Measurements from ENCODE around the gene STAP2.

The STAP2 gene

GRCh38 chr19:4371247-4372164 is 32.9 kb upstream of the STAP2 start:
- DNase-seq (ENCODE audit: low spot score): no peak
- FAIRE-seq: no peak

DNA sequence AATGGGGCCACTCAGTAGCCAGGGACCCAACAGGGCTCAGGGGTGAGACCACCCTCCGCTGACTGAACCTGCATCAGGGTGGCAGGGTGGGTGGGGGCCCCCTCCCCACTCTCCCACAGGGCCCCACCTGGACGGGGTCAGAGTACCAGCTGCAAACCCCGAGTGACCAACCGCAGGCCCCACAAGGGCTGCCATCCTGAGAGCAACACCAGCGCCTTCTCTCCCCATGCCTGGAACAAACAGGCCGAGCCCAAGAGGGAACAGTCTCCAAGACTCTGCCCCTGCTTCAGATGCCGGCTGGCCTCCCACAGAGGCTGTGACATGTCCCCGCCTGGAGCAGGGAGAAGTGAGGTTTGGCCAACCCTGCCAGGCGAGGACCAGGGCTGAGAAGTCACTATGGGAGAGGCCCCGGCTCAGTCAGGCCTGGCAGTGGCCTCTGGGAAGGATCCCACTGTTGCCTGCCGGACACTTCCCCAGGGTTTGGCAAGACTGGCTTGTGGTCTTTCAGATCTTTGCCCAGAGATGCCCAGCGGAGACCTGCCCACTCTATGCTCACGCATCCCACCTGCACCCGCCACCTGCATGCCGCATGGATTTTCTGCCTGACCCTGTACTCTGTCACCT is 31.9 kb upstream of the STAP2 start:
- FAIRE-seq (no peak), DNase-seq (ENCODE audit: low spot score) (no peak)

DNA sequence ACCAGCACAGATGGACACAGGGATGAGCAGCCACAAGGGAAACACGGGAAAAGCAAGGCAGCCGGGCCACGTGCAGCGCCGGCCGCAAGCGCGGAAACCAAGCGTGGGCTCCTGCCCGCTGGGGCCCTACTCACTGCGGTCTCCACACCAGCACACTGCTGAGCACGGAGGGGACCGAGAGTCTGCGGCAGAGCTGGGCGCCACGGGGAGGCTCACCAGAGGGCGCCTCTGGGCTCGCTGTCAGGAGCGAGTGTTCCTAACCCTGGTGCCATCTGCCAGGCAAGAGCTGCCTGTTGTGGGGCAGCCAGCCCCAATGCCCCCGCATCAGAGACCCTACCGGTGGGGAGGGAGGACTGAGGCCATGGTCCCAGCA is 31.2 kb upstream of the STAP2 start:
- FAIRE-seq: no peak

DNA sequence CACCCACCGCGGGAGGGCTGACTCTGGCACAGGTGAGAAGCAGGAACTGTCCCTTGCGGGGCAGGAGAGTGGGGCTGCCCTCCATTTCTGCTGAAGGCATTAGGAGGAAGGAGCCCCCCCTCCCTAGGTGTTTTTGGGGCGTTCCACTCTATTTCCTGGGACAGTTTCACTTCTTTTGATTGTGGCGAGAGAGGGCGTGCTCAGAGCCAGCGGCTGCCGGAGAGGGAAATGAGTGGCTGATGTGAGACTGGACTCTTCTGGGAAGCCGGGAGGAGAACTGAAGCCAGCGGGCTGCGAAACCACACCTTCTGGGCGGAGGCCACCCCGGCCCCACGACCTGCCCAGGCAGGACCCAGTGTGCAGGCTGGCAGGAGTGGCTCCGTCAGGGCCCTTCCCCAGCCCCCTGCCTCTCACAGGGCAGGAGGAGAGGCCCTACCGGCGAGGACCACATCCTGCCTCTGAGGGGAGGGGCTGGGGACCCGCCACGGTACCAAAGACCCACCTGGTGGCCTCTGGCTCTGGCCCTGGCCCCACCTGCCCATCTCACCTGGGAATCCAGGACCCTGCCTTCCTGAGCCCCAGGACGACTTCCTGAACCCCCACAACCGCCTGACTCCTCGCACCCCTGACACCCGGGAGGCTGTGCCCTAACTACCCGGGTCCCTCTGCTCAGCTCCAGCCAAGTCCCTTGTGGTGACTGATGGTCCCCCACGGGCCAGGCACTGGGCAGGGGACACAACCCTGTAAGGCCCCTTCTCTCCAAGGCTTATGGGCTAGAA is 30.7 kb upstream of the STAP2 start:
- DNase-seq (ENCODE audit: low spot score): peak; percentile 75
- FAIRE-seq: peak; percentile 82

More for the DNA sequence above, 31.2 kb upstream of the STAP2 start:
- DNase-seq (ENCODE audit: low spot score): peak; percentile 64

DNA sequence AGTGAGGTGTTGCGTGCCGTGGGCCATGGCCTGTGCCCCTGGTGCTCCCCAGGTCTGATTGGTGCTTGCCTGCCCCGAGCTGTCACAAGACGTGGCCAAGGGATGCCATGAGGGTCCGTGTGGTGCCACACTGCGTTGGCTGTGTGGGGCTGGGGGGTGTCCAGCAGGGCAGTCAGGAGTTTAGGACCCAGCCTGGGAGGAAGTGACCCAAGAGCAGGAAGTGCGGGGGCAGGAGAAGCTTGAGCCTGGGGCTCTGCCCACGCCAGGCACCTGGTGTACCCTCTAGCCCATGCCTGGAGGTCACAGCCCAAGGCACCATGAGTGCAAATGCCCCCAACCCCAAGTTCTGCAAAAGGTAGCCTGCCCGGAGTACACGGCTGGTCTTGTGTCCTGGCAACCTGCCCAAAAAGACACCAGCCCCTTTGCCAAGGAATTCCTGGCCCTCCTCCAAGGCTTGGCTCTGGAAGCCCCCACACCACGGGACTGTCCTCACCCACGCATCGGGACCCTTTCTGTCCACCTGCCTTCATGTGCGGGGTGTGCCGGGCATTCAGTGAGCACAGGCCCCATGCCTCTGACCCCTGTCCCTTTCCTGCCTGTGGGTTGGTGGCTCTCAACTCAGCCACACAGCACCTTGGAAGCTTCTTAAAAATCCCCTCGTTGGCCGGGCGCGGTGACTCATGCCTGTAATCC is 29.6 kb upstream of the STAP2 start:
- FAIRE-seq (no peak), DNase-seq (ENCODE audit: low spot score) (no peak)

- DNase-seq (ENCODE audit: low spot score) (no peak), FAIRE-seq (no peak)
Observed at GRCh38 chr19:4367781-4368127, 29.1 kb upstream of the STAP2 start.

DNA sequence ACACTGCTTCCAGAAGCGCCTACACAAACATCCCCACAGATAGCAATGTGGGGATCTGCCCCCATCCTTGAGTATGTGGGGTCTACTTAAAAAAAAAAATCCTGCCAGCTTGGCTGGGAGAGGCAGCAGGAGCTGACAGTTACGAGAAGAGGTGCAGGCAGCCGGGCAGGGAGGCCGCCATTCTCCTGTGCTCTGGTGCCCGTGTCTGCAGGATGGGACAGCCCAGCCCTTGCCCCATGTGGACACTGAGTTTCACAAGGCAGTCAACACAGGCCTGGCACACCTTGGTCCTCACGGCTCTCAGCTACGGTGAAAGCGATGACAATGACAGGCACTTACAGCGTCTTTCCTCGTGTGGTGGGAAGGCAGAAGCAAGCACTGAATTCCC is 28.7 kb upstream of the STAP2 start:
- no peak for FAIRE-seq
- no peak for DNase-seq (ENCODE audit: low spot score)

- FAIRE-seq (no peak), DNase-seq (ENCODE audit: low spot score) (no peak)
Observed at GRCh38 chr19:4366666-4367335, 28.2 kb upstream of the STAP2 start.

- DNase-seq (ENCODE audit: low spot score) (no peak), FAIRE-seq (no peak)
Observed at GRCh38 chr19:4365791-4366665, 27.4 kb upstream of the STAP2 start.

DNA sequence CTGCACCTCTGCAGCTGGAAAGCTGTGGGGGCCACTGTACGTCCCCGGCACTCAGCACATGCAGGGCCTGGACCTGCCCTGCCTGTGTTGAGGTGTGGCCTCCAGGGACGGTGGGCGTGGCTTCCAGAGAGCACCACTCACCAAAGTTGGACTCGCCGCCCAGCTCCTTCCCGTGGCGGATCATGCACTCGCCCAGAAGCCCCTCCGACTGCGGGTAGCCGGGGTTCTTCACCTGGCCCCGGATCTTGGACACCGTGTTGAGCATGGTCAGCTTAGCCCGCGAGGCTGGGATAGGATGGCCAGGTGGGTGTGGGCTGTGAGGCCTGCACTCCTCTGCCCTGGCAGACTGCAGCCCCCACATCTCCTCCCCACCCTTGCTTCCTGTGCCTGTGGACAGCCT is 26.7 kb upstream of the STAP2 start:
- DNase-seq (ENCODE audit: low spot score): no peak
- FAIRE-seq: no peak

DNA sequence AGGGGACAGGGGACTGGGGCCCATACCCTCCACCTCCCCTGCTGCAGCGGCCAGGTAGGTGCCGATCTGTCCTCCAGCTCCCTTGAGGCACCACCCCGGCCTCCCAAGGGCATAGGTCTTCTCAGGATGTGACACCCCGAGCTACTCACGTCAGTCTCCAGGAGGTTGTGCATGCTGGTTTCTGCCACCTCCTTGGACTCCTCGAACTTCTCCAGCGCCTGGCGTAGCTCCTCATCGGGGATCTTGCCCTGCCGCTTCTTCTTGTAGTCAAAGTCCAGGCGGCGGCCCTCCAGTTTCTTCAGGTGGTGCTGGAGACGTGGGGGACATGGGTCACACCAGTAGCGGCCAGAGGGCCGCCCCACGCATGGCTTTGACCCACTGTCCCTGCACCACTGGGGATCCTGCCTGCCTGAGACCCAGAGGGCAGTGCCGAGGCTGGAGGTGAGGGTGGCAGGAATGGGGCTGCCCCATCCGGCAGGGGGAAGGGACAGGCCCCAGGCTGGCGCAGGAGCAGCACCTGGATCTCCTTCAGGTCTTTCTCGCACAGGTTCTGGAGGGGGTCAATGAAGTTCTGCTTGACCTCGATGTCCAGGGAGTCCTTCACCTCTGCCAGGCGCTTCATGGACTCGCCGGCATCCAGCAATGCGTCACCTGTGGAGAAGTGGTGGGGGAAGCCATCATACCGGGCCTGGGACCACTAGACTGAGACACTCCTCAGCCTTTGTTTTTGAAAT is 25.1 kb upstream of the STAP2 start:
- DNase-seq (ENCODE audit: low spot score) (no peak), FAIRE-seq (no peak)

DNA sequence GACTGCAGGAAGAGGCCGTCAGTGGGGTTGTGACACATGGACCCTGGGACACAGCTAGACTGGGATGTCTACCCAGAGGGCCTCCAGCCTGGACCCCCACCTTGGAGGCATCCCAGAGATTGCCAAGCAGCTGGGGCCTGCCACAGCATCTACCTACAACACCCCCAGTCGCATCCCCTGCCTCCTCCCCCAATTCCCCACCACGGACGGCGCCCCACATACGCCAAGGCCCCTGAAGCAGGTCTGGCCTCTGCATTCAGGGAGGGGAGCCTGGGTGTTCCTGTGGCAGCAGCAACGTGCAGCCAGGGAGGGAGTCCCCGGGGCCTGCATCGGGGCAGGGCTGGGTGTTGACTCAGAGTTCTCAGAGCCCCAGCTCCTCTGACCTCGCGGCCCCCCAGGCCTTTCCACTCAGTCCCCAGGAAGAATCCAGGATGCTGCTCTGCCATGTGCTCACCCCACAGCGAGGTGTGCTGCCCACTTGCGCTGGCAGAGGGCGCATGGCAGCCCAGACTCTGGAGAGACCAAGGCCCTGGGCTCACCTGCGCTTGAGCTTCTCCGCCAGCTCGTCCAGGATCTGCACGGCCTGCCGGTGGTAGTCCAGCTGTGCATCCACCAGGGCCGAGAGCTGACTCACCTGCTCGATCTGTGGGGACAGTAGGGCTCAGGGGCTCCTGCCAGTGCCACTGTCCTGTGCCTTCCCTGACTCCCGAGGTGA is 24.4 kb upstream of the STAP2 start:
- DNase-seq (ENCODE audit: low spot score) (peak; percentile 8), FAIRE-seq (no peak)

- DNase-seq (ENCODE audit: low spot score) (no peak), FAIRE-seq (no peak)
Observed at GRCh38 chr19:4362101-4362828, 23.6 kb upstream of the STAP2 start.

- DNase-seq (ENCODE audit: low spot score) (no peak), FAIRE-seq (no peak)
Observed at GRCh38 chr19:4361152-4362046, 22.8 kb upstream of the STAP2 start.

DNA sequence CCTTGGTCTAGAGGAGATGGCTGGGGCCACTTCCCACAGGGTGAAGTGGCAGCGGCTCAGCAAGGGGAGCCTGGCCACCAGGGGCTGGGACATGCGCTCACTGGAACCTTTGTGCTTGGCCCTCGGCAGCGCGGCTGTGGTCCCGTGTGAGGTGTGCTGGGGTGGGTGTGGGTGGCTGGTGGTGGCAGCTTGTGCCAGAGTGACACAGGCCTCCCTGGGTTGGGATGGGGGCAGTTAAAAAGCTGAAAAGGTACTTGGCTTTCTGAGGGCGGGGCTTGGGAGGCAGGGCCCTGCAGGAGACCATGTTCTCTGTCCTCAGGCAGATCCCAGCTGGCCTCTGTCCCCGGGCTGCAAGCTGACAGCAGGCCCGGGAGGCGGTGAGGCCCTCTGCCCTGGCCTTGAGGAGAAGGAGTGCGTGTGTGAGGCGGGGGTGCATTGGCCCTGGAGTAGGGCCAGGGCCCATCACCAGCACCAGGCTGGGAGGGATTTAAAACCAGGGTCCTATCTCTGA is 22.1 kb upstream of the STAP2 start:
- DNase-seq (ENCODE audit: low spot score) (no peak), FAIRE-seq (no peak)

GRCh38 chr19:4360081-4360569 is 21.5 kb upstream of the STAP2 start:
- no peak for FAIRE-seq
- no peak for DNase-seq (ENCODE audit: low spot score)

GRCh38 chr19:4359627-4360000 is 21.0 kb upstream of the STAP2 start:
- FAIRE-seq (no peak), DNase-seq (ENCODE audit: low spot score) (no peak)
